PFSK-1 (cell line): ENCODE data around the gene RNF20.

Source experiments
- FOXP2 ChIP-seq: optimal IDR thresholded peaks from 2 replicates; pipeline ENCODE3; 2011; ENCODE audit warnings: borderline replicate concordance, control low read depth, inconsistent platforms; ENCODE audit not compliant: insufficient read depth; ENCODE audit errors: extremely low read length, extremely low read depth
- POLR2AphosphoS5 ChIP-seq: IDR thresholded peaks from 2 replicates; pipeline ENCODE4 v1.6.1; 2012; ENCODE audit warnings: low read depth, mild to moderate bottlenecking, control low read depth, low read length, moderate library complexity
- REST ChIP-seq, 2 experiments: IDR thresholded peaks; 2 replicates each; pipeline versions ENCODE4 v1.6.1 to v1.8.0; 2011 to 2012; ENCODE audit warnings: low read depth in 2 of 2, low read length in 2 of 2, control low read depth in 1 of 2, inconsistent platforms in 1 of 2, mild to moderate bottlenecking in 1 of 2, moderate library complexity in 1 of 2; ENCODE audit not compliant: insufficient read depth in 1 of 2
- SIN3A ChIP-seq: IDR thresholded peaks from 2 replicates; pipeline ENCODE4 v1.6.1; 2012; ENCODE audit warnings: mild to moderate bottlenecking, low read length, moderate library complexity, borderline replicate concordance; ENCODE audit not compliant: insufficient read depth
- TAF1 ChIP-seq: IDR thresholded peaks from 2 replicates; pipeline ENCODE4 v1.6.1; 2012; ENCODE audit warnings: low read length, control low read depth, borderline replicate concordance; ENCODE audit not compliant: insufficient read depth

The RNF20 gene

DNA sequence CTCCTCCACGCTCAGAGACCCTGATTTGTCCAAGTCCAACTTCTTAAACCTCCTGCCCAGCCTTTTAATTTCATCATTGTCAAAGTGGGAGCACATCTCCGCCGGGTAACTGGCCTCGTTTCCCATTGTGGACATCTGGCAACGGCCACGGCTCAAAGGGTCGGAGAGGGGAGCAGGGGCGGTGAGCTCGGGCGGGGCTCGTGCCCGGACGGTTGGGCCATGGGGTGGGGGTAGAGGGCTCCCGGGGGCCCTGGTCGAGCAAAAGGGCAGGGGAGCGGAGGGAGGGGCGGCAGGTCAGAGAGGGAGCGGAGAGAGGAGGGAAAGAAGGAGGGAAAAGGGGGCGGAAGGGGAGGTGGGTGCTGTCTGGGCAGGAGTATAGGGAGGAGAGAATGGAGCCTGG lies 61.1 kb downstream of the RNF20 start, which contains the start of gene PPP3R2:
Gene PPP3R2 (minus strand): TSS at position 174 of the 400 bp plus-strand sequence. CDS start 48 bp downstream, at position 126.
- TF ChIP-seq FOXP2 (no peak), POLR2AphosphoS5 (no peak), SIN3A (no peak), TAF1 (no peak), REST (IDR thresholded peaks at IDR 0.05; ENCODE audit: insufficient read depth in 1 of 2, low read depth in 2 of 2, low read length in 2 of 2) (no peak)

GRCh38 chr9:101601904-101602765 lies 68.5 kb downstream of the RNF20 start:
- no peak for TF ChIP-seq SIN3A
- no peak for TF ChIP-seq TAF1
- no peak for TF ChIP-seq POLR2AphosphoS5
- no peak for TF ChIP-seq FOXP2
- no peak for TF ChIP-seq REST (IDR thresholded peaks at IDR 0.05; ENCODE audit: insufficient read depth in 1 of 2, low read depth in 2 of 2, low read length in 2 of 2)

DNA sequence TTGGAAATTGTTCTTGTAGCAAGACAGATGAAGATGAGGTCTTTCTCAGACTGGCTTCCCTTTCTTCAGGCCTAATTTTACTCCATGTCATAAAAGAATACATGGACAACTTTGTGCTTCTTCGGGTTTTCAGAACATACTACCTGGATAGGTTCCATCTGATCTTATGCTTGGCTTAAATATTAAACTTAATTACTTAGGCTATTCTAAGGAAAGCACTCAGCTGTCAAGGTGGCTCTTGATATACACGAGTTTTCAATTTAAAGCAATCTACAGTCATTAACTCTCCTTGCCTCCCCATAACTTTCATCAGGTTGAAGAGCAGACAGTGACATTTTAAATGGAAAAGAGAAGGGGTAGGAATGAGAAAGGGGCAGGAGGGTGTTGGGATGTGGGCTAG lies 70.6 kb downstream of the RNF20 start:
- TF ChIP-seq REST (IDR thresholded peaks at IDR 0.05; ENCODE audit: insufficient read depth in 1 of 2, low read depth in 2 of 2, low read length in 2 of 2) (no peak), TAF1 (no peak), FOXP2 (no peak), SIN3A (no peak), POLR2AphosphoS5 (no peak)

GRCh38 chr9:101605547-101605946 lies 71.9 kb downstream of the RNF20 start:
- TF ChIP-seq REST (IDR thresholded peaks at IDR 0.05; ENCODE audit: insufficient read depth in 1 of 2, low read depth in 2 of 2, low read length in 2 of 2) (no peak), POLR2AphosphoS5 (no peak), TAF1 (no peak), SIN3A (no peak), FOXP2 (no peak)
